HFFc6 (cell line): ENCODE results near the gene FSD1. TPM values are rescaled to one million over a fixed set of nuclear protein-coding genes. Genes with fewer than 3 reads are reported as not detected.

Experiments used
- DNase-seq: peaks from one replicate; pipeline ENCODE4 v3.0.0-alpha.2; 2018
- H3K27ac Mint-ChIP-seq: 2 replicates; pipeline ENCODE4 v1.8.0; 2020; ENCODE audit warnings: mild to moderate bottlenecking, mixed read lengths
- H3K27me3 Mint-ChIP-seq: 2 replicates; pipeline ENCODE4 v1.8.0; 2021; ENCODE audit warnings: mild to moderate bottlenecking, moderate library complexity, mixed read lengths; ENCODE audit not compliant: insufficient read depth
- H3K36me3 Mint-ChIP-seq: 2 replicates; pipeline ENCODE4 v1.8.0; 2021; ENCODE audit warnings: low read depth, mixed read lengths
- H3K4me1 Mint-ChIP-seq: 2 replicates; pipeline ENCODE4 v1.8.0; 2020; ENCODE audit warnings: low read depth, mixed read lengths
- H3K4me3 Mint-ChIP-seq: 2 replicates; pipeline ENCODE4 v1.8.0; 2020; ENCODE audit warnings: mild to moderate bottlenecking, moderate library complexity, mixed read lengths
- H3K9me3 Mint-ChIP-seq: 2 replicates; pipeline ENCODE4 v1.8.0; 2020; ENCODE audit warnings: mild to moderate bottlenecking, mixed read lengths
- total RNA-seq, 6 experiments: library from RNA; stranded (reverse); fragmentation: NEBNext Ultra II Directional; extraction: Animal tissue kit (Norgen Biotek cat#: 25700); gene quantifications; 2 replicates in 1 of 6; 3 replicates in 5 of 6; pipeline ENCODE4 v1.2.3, GENCODE V29; 2021
- TF ChIP-seq, protein P1 (sequence below): fragments of 200-600 bp; sonication (generic); IDR thresholded peaks from 2 replicates; pipeline ENCODE4 v1.5.0; 2021; ENCODE audit warnings: antibody characterized with exemption, mild to moderate bottlenecking

The FSD1 gene
- total RNA-seq, 6 experiments from 2014 or later: 9.2 to 15.2 (median 12.2) TPM

DNA sequence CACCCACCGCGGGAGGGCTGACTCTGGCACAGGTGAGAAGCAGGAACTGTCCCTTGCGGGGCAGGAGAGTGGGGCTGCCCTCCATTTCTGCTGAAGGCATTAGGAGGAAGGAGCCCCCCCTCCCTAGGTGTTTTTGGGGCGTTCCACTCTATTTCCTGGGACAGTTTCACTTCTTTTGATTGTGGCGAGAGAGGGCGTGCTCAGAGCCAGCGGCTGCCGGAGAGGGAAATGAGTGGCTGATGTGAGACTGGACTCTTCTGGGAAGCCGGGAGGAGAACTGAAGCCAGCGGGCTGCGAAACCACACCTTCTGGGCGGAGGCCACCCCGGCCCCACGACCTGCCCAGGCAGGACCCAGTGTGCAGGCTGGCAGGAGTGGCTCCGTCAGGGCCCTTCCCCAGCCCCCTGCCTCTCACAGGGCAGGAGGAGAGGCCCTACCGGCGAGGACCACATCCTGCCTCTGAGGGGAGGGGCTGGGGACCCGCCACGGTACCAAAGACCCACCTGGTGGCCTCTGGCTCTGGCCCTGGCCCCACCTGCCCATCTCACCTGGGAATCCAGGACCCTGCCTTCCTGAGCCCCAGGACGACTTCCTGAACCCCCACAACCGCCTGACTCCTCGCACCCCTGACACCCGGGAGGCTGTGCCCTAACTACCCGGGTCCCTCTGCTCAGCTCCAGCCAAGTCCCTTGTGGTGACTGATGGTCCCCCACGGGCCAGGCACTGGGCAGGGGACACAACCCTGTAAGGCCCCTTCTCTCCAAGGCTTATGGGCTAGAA is 64.9 kb downstream of the FSD1 start:
- TF ChIP-seq, protein P1, sequence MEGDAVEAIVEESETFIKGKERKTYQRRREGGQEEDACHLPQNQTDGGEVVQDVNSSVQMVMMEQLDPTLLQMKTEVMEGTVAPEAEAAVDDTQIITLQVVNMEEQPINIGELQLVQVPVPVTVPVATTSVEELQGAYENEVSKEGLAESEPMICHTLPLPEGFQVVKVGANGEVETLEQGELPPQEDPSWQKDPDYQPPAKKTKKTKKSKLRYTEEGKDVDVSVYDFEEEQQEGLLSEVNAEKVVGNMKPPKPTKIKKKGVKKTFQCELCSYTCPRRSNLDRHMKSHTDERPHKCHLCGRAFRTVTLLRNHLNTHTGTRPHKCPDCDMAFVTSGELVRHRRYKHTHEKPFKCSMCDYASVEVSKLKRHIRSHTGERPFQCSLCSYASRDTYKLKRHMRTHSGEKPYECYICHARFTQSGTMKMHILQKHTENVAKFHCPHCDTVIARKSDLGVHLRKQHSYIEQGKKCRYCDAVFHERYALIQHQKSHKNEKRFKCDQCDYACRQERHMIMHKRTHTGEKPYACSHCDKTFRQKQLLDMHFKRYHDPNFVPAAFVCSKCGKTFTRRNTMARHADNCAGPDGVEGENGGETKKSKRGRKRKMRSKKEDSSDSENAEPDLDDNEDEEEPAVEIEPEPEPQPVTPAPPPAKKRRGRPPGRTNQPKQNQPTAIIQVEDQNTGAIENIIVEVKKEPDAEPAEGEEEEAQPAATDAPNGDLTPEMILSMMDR: no peak
- H3K27me3 Mint-ChIP-seq: peaks cover 3% of the 10 kb centered on the region
- H3K4me3 Mint-ChIP-seq: no peak overlapping the region
- no peak for DNase-seq
- peaks cover 19% of the 10 kb centered on the region for H3K4me1 Mint-ChIP-seq
- peak overlapping the region; percentile 49 for H3K27ac Mint-ChIP-seq
- no peaks in the 10 kb centered on the region for H3K36me3 Mint-ChIP-seq
- no peaks in the 10 kb centered on the region for H3K9me3 Mint-ChIP-seq

GRCh38 chr19:4369888-4370260 is 65.5 kb downstream of the FSD1 start:
- TF ChIP-seq, protein P1: 0 out of 2 replicates have a peak, but pooled peaks have one; percentile 28
- no peaks in the 10 kb centered on the region for H3K36me3 Mint-ChIP-seq
- no peak overlapping the region for H3K4me3 Mint-ChIP-seq
- no peak for DNase-seq
- peaks cover 22% of the 10 kb centered on the region for H3K4me1 Mint-ChIP-seq
- peaks cover 3% of the 10 kb centered on the region for H3K27me3 Mint-ChIP-seq
- H3K9me3 Mint-ChIP-seq: no peaks in the 10 kb centered on the region
- H3K27ac Mint-ChIP-seq: peak overlapping the region; percentile 49

DNA sequence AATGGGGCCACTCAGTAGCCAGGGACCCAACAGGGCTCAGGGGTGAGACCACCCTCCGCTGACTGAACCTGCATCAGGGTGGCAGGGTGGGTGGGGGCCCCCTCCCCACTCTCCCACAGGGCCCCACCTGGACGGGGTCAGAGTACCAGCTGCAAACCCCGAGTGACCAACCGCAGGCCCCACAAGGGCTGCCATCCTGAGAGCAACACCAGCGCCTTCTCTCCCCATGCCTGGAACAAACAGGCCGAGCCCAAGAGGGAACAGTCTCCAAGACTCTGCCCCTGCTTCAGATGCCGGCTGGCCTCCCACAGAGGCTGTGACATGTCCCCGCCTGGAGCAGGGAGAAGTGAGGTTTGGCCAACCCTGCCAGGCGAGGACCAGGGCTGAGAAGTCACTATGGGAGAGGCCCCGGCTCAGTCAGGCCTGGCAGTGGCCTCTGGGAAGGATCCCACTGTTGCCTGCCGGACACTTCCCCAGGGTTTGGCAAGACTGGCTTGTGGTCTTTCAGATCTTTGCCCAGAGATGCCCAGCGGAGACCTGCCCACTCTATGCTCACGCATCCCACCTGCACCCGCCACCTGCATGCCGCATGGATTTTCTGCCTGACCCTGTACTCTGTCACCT is 66.1 kb downstream of the FSD1 start:
- no peaks in the 10 kb centered on the region for H3K9me3 Mint-ChIP-seq
- DNase-seq: no peak
- H3K36me3 Mint-ChIP-seq: no peaks in the 10 kb centered on the region
- no peak overlapping the region for H3K4me3 Mint-ChIP-seq
- peak overlapping the region; percentile 54; the same call in 1 of the 2 replicates for H3K27ac Mint-ChIP-seq
- H3K27me3 Mint-ChIP-seq: peaks cover 3% of the 10 kb centered on the region
- H3K4me1 Mint-ChIP-seq: peaks cover 29% of the 10 kb centered on the region
- TF ChIP-seq, protein P1: no peak

GRCh38 chr19:4371247-4372164 is 67.1 kb downstream of the FSD1 start:
- TF ChIP-seq, protein P1: no peak
- Mint-ChIP-seq H3K27me3 (peaks cover 5% of the 10 kb centered on the region), H3K4me1 (peaks cover 39% of the 10 kb centered on the region), H3K36me3 (no peaks in the 10 kb centered on the region), H3K4me3 (no peak overlapping the region), H3K27ac (peak overlapping the region; percentile 98), H3K9me3 (no peaks in the 10 kb centered on the region)
- DNase-seq: no peak

DNA sequence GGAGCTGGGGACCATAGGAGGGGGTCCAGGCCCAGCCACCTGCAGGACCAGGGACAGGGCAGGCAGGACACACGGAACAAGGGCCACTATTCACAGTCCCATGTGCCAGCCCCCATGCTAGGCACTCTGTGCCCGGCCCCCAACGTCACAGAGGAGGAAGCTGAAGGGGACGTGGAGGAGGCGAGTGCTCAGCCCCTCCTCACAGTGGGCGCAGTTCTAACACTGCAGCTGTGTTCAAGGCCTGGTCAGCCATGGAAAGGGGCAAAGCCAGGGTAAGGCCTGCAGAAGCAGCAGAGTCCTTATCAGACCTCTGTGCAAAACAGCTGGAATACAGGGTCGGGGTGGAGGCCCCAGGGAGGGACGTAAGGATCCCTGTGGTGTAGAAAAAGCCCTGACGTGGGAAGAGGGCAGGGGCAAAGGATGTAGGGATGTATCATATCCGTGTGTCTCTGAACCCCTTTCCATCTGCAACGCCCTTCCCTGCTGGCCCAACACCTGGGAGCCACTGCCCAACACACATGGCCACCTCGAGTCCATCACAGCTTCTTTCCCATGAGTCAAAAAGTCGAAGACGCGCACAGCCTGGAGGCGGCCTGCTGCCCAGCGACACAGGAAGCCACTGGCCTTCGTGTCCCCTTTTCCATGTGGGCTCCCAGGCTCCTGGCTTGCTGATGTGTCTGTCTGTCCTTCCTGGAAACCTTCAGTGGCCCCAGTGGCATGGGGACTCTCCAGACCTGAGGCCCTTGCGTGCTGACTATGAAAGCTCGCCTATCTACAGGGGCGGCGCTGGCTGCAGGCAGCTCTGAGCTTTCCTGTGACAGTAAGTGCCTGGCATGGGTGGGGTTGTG is 68.0 kb downstream of the FSD1 start:
- DNase-seq: no peak
- TF ChIP-seq, protein P1: no peak
- peaks cover 5% of the 10 kb centered on the region for H3K27me3 Mint-ChIP-seq
- no peaks in the 10 kb centered on the region for H3K36me3 Mint-ChIP-seq
- H3K4me3 Mint-ChIP-seq: no peak overlapping the region
- H3K9me3 Mint-ChIP-seq: no peaks in the 10 kb centered on the region
- H3K27ac Mint-ChIP-seq: peak overlapping the region; percentile 98
- peaks cover 48% of the 10 kb centered on the region for H3K4me1 Mint-ChIP-seq
